HEK293 (cell line): ENCODE measurements around the gene SHC4.

Experiments used
- CTCF ChIA-PET: fragments of 350-600 bp; formaldehyde crosslinking; extraction: SDS; loops from one replicate; lab custom pipeline; 2021; ENCODE audit warnings: antibody characterized with exemption; lab: Yijun Ruan, JAX
- POLR2A ChIA-PET: fragments of 300-600 bp; formaldehyde crosslinking; extraction: SDS; loops from one replicate; lab custom pipeline; 2020; ENCODE audit warnings: antibody characterized with exemption, inconsistent platforms; lab: Yijun Ruan, JAX
- H3K27ac ChIP-seq: fragments of 200-500 bp; sonication (Bioruptor generic); 2 replicates; pipeline ENCODE4 v1.5.1; 2014; ENCODE audit warnings: low read depth, low read length, control low read depth, inconsistent platforms; ENCODE audit errors: extremely low read depth
- H3K36me3 ChIP-seq, 2 experiments: fragments of 200-500 bp in 1 of 2; sonication (Bioruptor generic) in 1 of 2; 1 replicate in 1 of 2; 2 replicates in 1 of 2; pipeline ENCODE4 v1.5.1; 2014 to 2017; ENCODE audit warnings: inconsistent platforms in 2 of 2, low read length in 2 of 2; ENCODE audit not compliant: control insufficient read depth in 2 of 2, insufficient read depth in 1 of 2
- H3K4me1 ChIP-seq: fragments of 200-500 bp; sonication (Bioruptor generic); 2 replicates; pipeline ENCODE4 v1.5.1; 2014; ENCODE audit warnings: mild to moderate bottlenecking, low read length, inconsistent platforms; ENCODE audit not compliant: control insufficient read depth, insufficient read depth
- H3K4me3 ChIP-seq: 2 replicates; pipeline ENCODE4 v1.5.1; 2011; ENCODE audit warnings: low read depth, mild to moderate bottlenecking, control low read depth, low read length, moderate library complexity
- H3K9me3 ChIP-seq: fragments of 200-500 bp; sonication (Bioruptor generic); 2 replicates; pipeline ENCODE4 v1.5.1; 2014; ENCODE audit warnings: low read depth, low read length, inconsistent platforms; ENCODE audit not compliant: control insufficient read depth, insufficient read depth
- GFI1B ChIP-seq: fragments of 450-650 bp; formaldehyde crosslinking; IDR thresholded peaks from 2 replicates; pipeline ENCODE4 v1.5.1; 2016; ENCODE audit warnings: missing biosample characterization, missing genetic modification characterization
- HOXA7 ChIP-seq: sonication (generic); formaldehyde crosslinking; IDR thresholded peaks from 2 replicates; pipeline ENCODE4 v1.8.1; 2022; ENCODE audit warnings: missing genetic modification reagents, borderline replicate concordance
- HOXD13 ChIP-seq: sonication (generic); formaldehyde crosslinking; IDR thresholded peaks from 2 replicates; pipeline ENCODE4 v1.8.0; 2022; ENCODE audit warnings: missing genetic modification reagents, borderline replicate concordance
- KLF16 ChIP-seq: fragments of 450-650 bp; formaldehyde crosslinking; IDR thresholded peaks from 2 replicates; pipeline ENCODE4 v1.5.1; 2017; ENCODE audit warnings: missing biosample characterization, missing genetic modification characterization
- MEIS1 ChIP-seq: sonication (generic); formaldehyde crosslinking; IDR thresholded peaks from 2 replicates; pipeline ENCODE4 v1.8.1; 2022; ENCODE audit warnings: missing genetic modification reagents, mild to moderate bottlenecking, borderline replicate concordance
- MYNN ChIP-seq: fragments of 450-650 bp; formaldehyde crosslinking; IDR thresholded peaks from 2 replicates; pipeline ENCODE4 v1.5.1; 2016; ENCODE audit warnings: missing biosample characterization, missing genetic modification characterization, borderline replicate concordance
- PRDM4 ChIP-seq: fragments of 450-650 bp; formaldehyde crosslinking; IDR thresholded peaks from 2 replicates; pipeline ENCODE4 v1.5.1; 2017; ENCODE audit warnings: missing biosample characterization, missing genetic modification characterization
- PRDM6 ChIP-seq: fragments of 450-650 bp; formaldehyde crosslinking; IDR thresholded peaks from 2 replicates; pipeline ENCODE4 v1.5.1; 2017; ENCODE audit warnings: missing biosample characterization, missing genetic modification characterization
- REST ChIP-seq: fragments of 450-650 bp; formaldehyde crosslinking; IDR thresholded peaks from 2 replicates; pipeline ENCODE4 v1.5.1; 2016; ENCODE audit warnings: missing biosample characterization, missing genetic modification characterization
- SALL2 ChIP-seq: fragments of 450-650 bp; formaldehyde crosslinking; IDR thresholded peaks from 2 replicates; pipeline ENCODE4 v1.5.0; 2017; ENCODE audit warnings: missing biosample characterization, mild to moderate bottlenecking, missing genetic modification characterization, borderline replicate concordance
- SCRT2 ChIP-seq: fragments of 450-650 bp; formaldehyde crosslinking; IDR thresholded peaks from 2 replicates; pipeline ENCODE4 v1.5.1; 2016; ENCODE audit warnings: missing biosample characterization, missing genetic modification characterization
- SETDB1 ChIP-seq: IDR thresholded peaks from one replicate; pipeline ENCODE4 v1.6.1; 2017; ENCODE audit warnings: mild to moderate bottlenecking, low read length, moderate library complexity, mixed read lengths; ENCODE audit not compliant: insufficient read length
- SP2 ChIP-seq: fragments of 450-650 bp; formaldehyde crosslinking; IDR thresholded peaks from 2 replicates; pipeline ENCODE4 v1.5.1; 2016; ENCODE audit warnings: missing biosample characterization, missing genetic modification characterization
- TRIM28 ChIP-seq: IDR thresholded peaks from 2 replicates; pipeline ENCODE4 v1.6.1; 2011; ENCODE audit warnings: low read length, control low read depth, borderline replicate concordance
- ZBTB1 ChIP-seq: fragments of 450-650 bp; formaldehyde crosslinking; IDR thresholded peaks from 2 replicates; pipeline ENCODE4 v1.5.1; 2016; ENCODE audit warnings: missing biosample characterization, missing genetic modification characterization
- ZFHX2 ChIP-seq: fragments of 450-650 bp; formaldehyde crosslinking; conservative IDR thresholded peaks from 2 replicates; pipeline ENCODE4 v1.5.1; 2016; ENCODE audit warnings: missing biosample characterization, missing genetic modification characterization
- ZNF112 ChIP-seq: fragments of 450-650 bp; formaldehyde crosslinking; IDR thresholded peaks from 2 replicates; pipeline ENCODE4 v1.5.0; 2017; ENCODE audit warnings: missing biosample characterization, missing genetic modification characterization
- ZNF132 ChIP-seq: fragments of 450-650 bp; formaldehyde crosslinking; IDR thresholded peaks from 2 replicates; pipeline ENCODE4 v1.5.1; 2017; ENCODE audit warnings: missing biosample characterization, missing genetic modification characterization, borderline replicate concordance
- ZNF184 ChIP-seq: fragments of 450-650 bp; IDR thresholded peaks from 2 replicates; pipeline ENCODE4 v1.5.1; 2018; ENCODE audit warnings: missing biosample characterization, mild to moderate bottlenecking, missing genetic modification characterization
- ZNF26 ChIP-seq: fragments of 450-650 bp; formaldehyde crosslinking; IDR thresholded peaks from 2 replicates; pipeline ENCODE4 v1.5.1; 2016; ENCODE audit warnings: missing biosample characterization, missing genetic modification characterization
- ZNF398 ChIP-seq: fragments of 450-650 bp; formaldehyde crosslinking; IDR thresholded peaks from 2 replicates; pipeline ENCODE4 v1.5.1; 2017; ENCODE audit warnings: missing biosample characterization, missing genetic modification characterization
- ZNF571 ChIP-seq: fragments of 450-650 bp; formaldehyde crosslinking; IDR thresholded peaks from 2 replicates; pipeline ENCODE4 v1.5.0; 2017; ENCODE audit warnings: missing biosample characterization, missing genetic modification characterization
- ZNF600 ChIP-seq: fragments of 450-650 bp; formaldehyde crosslinking; IDR thresholded peaks from 2 replicates; pipeline ENCODE4 v1.5.1; 2016; ENCODE audit warnings: missing biosample characterization, missing genetic modification characterization
- ZNF701 ChIP-seq: fragments of 450-650 bp; formaldehyde crosslinking; IDR thresholded peaks from 2 replicates; pipeline ENCODE4 v1.5.1; 2016; ENCODE audit warnings: missing biosample characterization, missing genetic modification characterization
- ZNF707 ChIP-seq: fragments of 450-650 bp; formaldehyde crosslinking; IDR thresholded peaks from 2 replicates; pipeline ENCODE4 v1.5.1; 2016; ENCODE audit warnings: missing biosample characterization, missing genetic modification characterization
- ZSCAN18 ChIP-seq: fragments of 450-650 bp; formaldehyde crosslinking; IDR thresholded peaks from 2 replicates; pipeline ENCODE4 v1.5.1; 2016; ENCODE audit warnings: missing biosample characterization, missing genetic modification characterization

Gene SHC4

GRCh38 chr15:48954538-48954937 is 9.2 kb downstream of the SHC4 start:
- H3K27ac ChIP-seq: no peak overlapping the region

GRCh38 chr15:48946840-48947187 is 16.9 kb downstream of the SHC4 start:
- POLR2A ChIA-PET: interaction anchor here (0.8 kb wide), 1 partner anchor 69 kb away, joined by 3 read pairs; the partner anchor contains the start of gene EID1
- CTCF ChIA-PET: interaction anchor here (1.0 kb wide), 1 partner anchor 26 kb away, joined by 3 read pairs; no protein-coding TSS in a partner anchor
- TF ChIP-seq ZNF112 (tag by site-specific recombination): no peak
- TF ChIP-seq ZNF184 (tag by site-specific recombination): no peak
- no peak for TF ChIP-seq HOXA7 (CRISPR knock-in tag)
- no peak for TF ChIP-seq SP2
- no peak for TF ChIP-seq TRIM28
- no peak for TF ChIP-seq ZNF707
- TF ChIP-seq REST (tag by site-specific recombination): no peak
- no peak for TF ChIP-seq SCRT2
- no peak for TF ChIP-seq ZNF571 (tag by site-specific recombination)
- TF ChIP-seq MYNN (tag by site-specific recombination): no peak
- no peak for TF ChIP-seq ZNF26 (tag by site-specific recombination)
- no peak for TF ChIP-seq ZNF398 (tag by site-specific recombination)
- TF ChIP-seq GFI1B (tag by site-specific recombination): no peak
- no peak for TF ChIP-seq PRDM4 (tag by site-specific recombination)
- TF ChIP-seq ZFHX2 (tag by site-specific recombination): no peak
- no peak for TF ChIP-seq ZSCAN18 (tag by site-specific recombination)

More at GRCh38 chr15:48954538-48954937, 9.2 kb downstream of the SHC4 start:
- ChIA-PET POLR2A (no interaction called here), CTCF (interaction anchor here (1.4 kb wide), 1 partner anchor 21 kb away, joined by 3 read pairs; no protein-coding TSS in a partner anchor)
- Histone ChIP-seq H3K4me1 (no peaks in the 10 kb centered on the region), H3K9me3 (no peaks in the 10 kb centered on the region), H3K4me3 (no peak overlapping the region), H3K36me3 (no peaks in the 10 kb centered on the region)
- TF ChIP-seq ZNF600 (tag by site-specific recombination) (no peak), ZNF132 (tag by site-specific recombination) (no peak), ZNF707 (no peak), SALL2 (tag by site-specific recombination) (no peak), ZNF571 (tag by site-specific recombination) (no peak), HOXD13 (CRISPR knock-in tag) (no peak), PRDM6 (tag by site-specific recombination) (no peak), ZNF701 (no peak), ZBTB1 (tag by site-specific recombination) (no peak), MEIS1 (no peak), KLF16 (tag by site-specific recombination) (no peak), SETDB1 (no peak)

More at GRCh38 chr15:48946840-48947187, 16.9 kb downstream of the SHC4 start:
- 0 out of 2 replicates have a peak, but pooled peaks cover 2% of the 10 kb centered on the region for H3K4me1 ChIP-seq
- no peaks in the 10 kb centered on the region for H3K36me3 ChIP-seq
- no peak overlapping the region for H3K27ac ChIP-seq
- no peak overlapping the region for H3K4me3 ChIP-seq
- no peaks in the 10 kb centered on the region for H3K9me3 ChIP-seq
